OCI-LY7 (cell line): ENCODE data around the gene DIAPH2. TPM values are rescaled to one million over a fixed set of nuclear protein-coding genes. Genes with fewer than 3 reads are reported as not detected.

Experiments
- BruUV-seq: library from RNA; stranded (reverse); fragments of 400-500 nt; replicated peaks from 2 replicates; lab custom pipeline; 2021; lab: Mats Ljungman, UMichigan
- CTCF ChIA-PET: fragments of 300-600 bp; sonication (Branson Sonifier 250); formaldehyde crosslinking; loops from one replicate; lab custom pipeline; 2022; ENCODE audit warnings: antibody characterized with exemption; ENCODE audit not compliant: unreplicated experiment; lab: Charles Lee
- POLR2A ChIA-PET: fragments of 300-600 bp; sonication (Branson Sonifier 250); formaldehyde crosslinking; loops from one replicate; lab custom pipeline; 2022; ENCODE audit warnings: antibody characterized with exemption; lab: Charles Lee
- DNase-seq: peaks from one replicate; pipeline ENCODE4 v3.0.0-alpha.2; 2015; ENCODE audit warnings: low spot score
- H2AFZ ChIP-seq: fragments of 200-600 bp; sonication (generic), shearing (Covaris generic); 2 replicates; pipeline ENCODE4 v1.6.1; 2014; ENCODE audit warnings: mild to moderate bottlenecking, antibody characterized with exemption, low read length, moderate library complexity
- H3K27ac ChIP-seq: fragments of 200-600 bp; sonication (generic); 2 replicates; pipeline ENCODE4 v1.5.1; 2014; ENCODE audit warnings: mixed run types, low read depth, mild to moderate bottlenecking, moderate library complexity, low read length, inconsistent platforms; ENCODE audit not compliant: poor library complexity, severe bottlenecking
- H3K36me3 ChIP-seq: fragments of 200-600 bp; sonication (generic); 2 replicates; pipeline ENCODE4 v1.6.1; 2014; ENCODE audit warnings: mild to moderate bottlenecking, antibody characterized with exemption, low read length, moderate library complexity, mixed read lengths; ENCODE audit not compliant: insufficient read depth
- H3K4me1 ChIP-seq: fragments of 200-600 bp; sonication (generic); 2 replicates; pipeline ENCODE4 v1.5.1; 2014; ENCODE audit warnings: mild to moderate bottlenecking, low read length; ENCODE audit not compliant: insufficient read depth, poor library complexity, severe bottlenecking
- H3K4me2 ChIP-seq: fragments of 200-600 bp; sonication (generic); 2 replicates; pipeline ENCODE4 v1.6.1; 2014; ENCODE audit warnings: mild to moderate bottlenecking, low read length
- H3K4me3 ChIP-seq: fragments of 200-600 bp; sonication (generic); 2 replicates; pipeline ENCODE4 v1.5.1; 2014; ENCODE audit warnings: mild to moderate bottlenecking, low read depth, low read length; ENCODE audit not compliant: poor library complexity, severe bottlenecking
- H3K79me2 ChIP-seq: fragments of 200-600 bp; sonication (generic); 2 replicates; pipeline ENCODE4 v1.6.1; 2016; ENCODE audit warnings: low read depth, mild to moderate bottlenecking, low read length, moderate library complexity, mixed read lengths; ENCODE audit not compliant: insufficient read depth
- H3K9me2 ChIP-seq: fragments of 200-600 bp; sonication (generic); 2 replicates; pipeline ENCODE4 v1.6.1; 2016; ENCODE audit warnings: mild to moderate bottlenecking, low read length, mixed read lengths; ENCODE audit not compliant: insufficient read depth
- H3K9me3 ChIP-seq: fragments of 200-600 bp; sonication (generic); 2 replicates; pipeline ENCODE4 v1.6.1; 2014; ENCODE audit warnings: mild to moderate bottlenecking, mixed run types, low read length, mixed read lengths
- H4K20me1 ChIP-seq: fragments of 200-600 bp; sonication (generic); 2 replicates; pipeline ENCODE4 v1.6.1; 2014; ENCODE audit warnings: mild to moderate bottlenecking, antibody characterized with exemption, low read length, moderate library complexity, mixed read lengths; ENCODE audit not compliant: insufficient read depth
- CTCF ChIP-seq: fragments of 200-600 bp; sonication (generic); conservative IDR thresholded peaks from 2 replicates; pipeline ENCODE4 v1.5.1; 2014; ENCODE audit warnings: mild to moderate bottlenecking, antibody characterized with exemption, low read length, moderate library complexity, mixed read lengths
- EZH2phosphoT487 ChIP-seq: fragments of 200-600 bp; sonication (generic); IDR thresholded peaks from 2 replicates; pipeline ENCODE4 v1.6.1; 2018; ENCODE audit warnings: low read depth, borderline replicate concordance, mild to moderate bottlenecking, mixed run types, antibody characterized with exemption, low read length, moderate library complexity, mixed read lengths
- intact Hi-C: fragments of 100-400 bp; cut with micrococcal nuclease; formaldehyde crosslinking; loops from one replicate; pipeline ENCODE4 v1.10.0; 2022; ENCODE audit not compliant: unreplicated experiment
- total RNA-seq, 2 experiments: library from RNA; depleted of rRNA in 1 of 2; stranded (reverse); fragments of >200 nt in 1 of 2; shearing (Covaris generic) in 1 of 2; gene quantifications; 2 replicates each; pipeline ENCODE4 v1.2.3, GENCODE V29; 2014 to 2022

Gene DIAPH2
- total RNA-seq, 2 experiments from 2014 or later, result 21.3 to 21.5 TPM

GRCh38 chrX:96715481-96715880 is 30.8 kb downstream of the DIAPH2 start:
- BruUV-seq, result no TSS peak
- POLR2A ChIA-PET, result interaction anchor here (0.5 to 1.6 kb wide), 2 partner anchors 25 to 844 kb away, joined by 3 to 4 read pairs; no protein-coding TSS in a partner anchor
- Histone ChIP-seq H3K9me2 (no peaks in the 10 kb centered on the region), H3K4me3 (no peak overlapping the region), H3K27ac (no peak overlapping the region), H2AFZ (no peak overlapping the region), H3K4me2 (no peak overlapping the region), H3K79me2 (peaks cover 2% of the 10 kb centered on the region; the same call in 1 of the 2 replicates), H3K4me1 (peaks cover 5% of the 10 kb centered on the region), H3K36me3 (no peaks in the 10 kb centered on the region; the same call in 1 of the 2 replicates), H4K20me1 (no peaks in the 10 kb centered on the region), H3K9me3 (no peaks in the 10 kb centered on the region)
- TF ChIP-seq CTCF (no peak), EZH2phosphoT487 (no peak)
- CTCF ChIA-PET, result no interaction called here
- intact Hi-C loops, result no loop called here
- no peak for DNase-seq

GRCh38 chrX:96719161-96719875 is 34.7 kb downstream of the DIAPH2 start:
- Histone ChIP-seq H4K20me1 (no peaks in the 10 kb centered on the region), H3K9me2 (no peaks in the 10 kb centered on the region), H3K79me2 (peaks cover 7% of the 10 kb centered on the region; the same call in 1 of the 2 replicates), H3K4me2 (no peak overlapping the region), H3K36me3 (no peaks in the 10 kb centered on the region; the same call in 1 of the 2 replicates), H2AFZ (no peak overlapping the region), H3K4me3 (no peak overlapping the region), H3K4me1 (peaks cover 8% of the 10 kb centered on the region), H3K9me3 (no peaks in the 10 kb centered on the region), H3K27ac (no peak overlapping the region)
- no TSS peak for BruUV-seq
- POLR2A ChIA-PET, result no interaction called here
- DNase-seq, result no peak
- TF ChIP-seq CTCF (no peak), EZH2phosphoT487 (no peak)
- intact Hi-C loops, result no loop called here
- CTCF ChIA-PET, result no interaction called here

- TF ChIP-seq EZH2phosphoT487 (no peak), CTCF (no peak)
- CTCF ChIA-PET, result no interaction called here
- Histone ChIP-seq H3K36me3 (no peaks in the 10 kb centered on the region; the same call in 1 of the 2 replicates), H3K4me3 (no peak overlapping the region), H4K20me1 (no peaks in the 10 kb centered on the region), H3K9me3 (no peaks in the 10 kb centered on the region), H3K4me2 (no peak overlapping the region), H3K4me1 (peaks cover 3% of the 10 kb centered on the region), H2AFZ (no peak overlapping the region), H3K79me2 (peaks cover 7% of the 10 kb centered on the region; the same call in 1 of the 2 replicates), H3K27ac (no peak overlapping the region), H3K9me2 (no peaks in the 10 kb centered on the region)
- BruUV-seq, result no TSS peak
- POLR2A ChIA-PET, result interaction anchor here (1.8 kb wide), 1 partner anchor 17 kb away, joined by 6 read pairs; no protein-coding TSS in a partner anchor
- intact Hi-C loops, result no loop called here
- DNase-seq, result no peak
Observed at GRCh38 chrX:96721354-96721753, 36.7 kb downstream of the DIAPH2 start.
